HEK293 (cell line): Measurements from ENCODE around the gene OR6P1.

Experiments used
- CTCF ChIP-seq: fragments of 450-650 bp; formaldehyde crosslinking; IDR thresholded peaks from 2 replicates; pipeline ENCODE4 v1.5.1; 2016; ENCODE audit warnings: missing biosample characterization, missing genetic modification characterization
- ZSCAN16 ChIP-seq: fragments of 450-650 bp; formaldehyde crosslinking; IDR thresholded peaks from 2 replicates; pipeline ENCODE4 v1.5.1; 2016; ENCODE audit warnings: missing biosample characterization, missing genetic modification characterization
- TF ChIP-seq, protein P1 (sequence below): fragments of 450-650 bp; formaldehyde crosslinking; IDR thresholded peaks from 2 replicates; pipeline ENCODE4 v1.5.1; 2016; ENCODE audit warnings: missing biosample characterization, missing genetic modification characterization
- TF ChIP-seq, protein P2 (sequence below): sonication (generic); formaldehyde crosslinking; IDR thresholded peaks from 2 replicates; pipeline ENCODE4 v1.8.1; 2022; ENCODE audit warnings: mild to moderate bottlenecking, moderate library complexity, missing genetic modification reagents

DNA sequence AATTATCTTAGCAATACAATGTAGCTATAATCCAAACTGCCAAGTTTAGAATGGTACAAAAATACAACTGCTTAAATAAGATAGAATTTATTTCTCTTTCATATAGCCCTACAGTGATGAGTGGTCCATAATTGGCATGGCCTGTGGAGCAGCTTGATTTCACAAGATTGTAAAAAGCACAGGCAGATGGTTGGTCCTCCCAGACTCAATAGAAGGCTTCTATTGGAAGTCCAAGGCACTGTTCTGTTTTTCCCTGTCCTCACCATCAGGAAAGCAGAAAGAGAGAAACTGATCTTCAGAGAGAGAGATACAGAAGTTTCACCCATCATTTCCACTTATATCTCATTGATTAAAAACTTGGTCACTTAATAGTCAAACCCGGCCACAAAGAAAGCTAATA, 1.8 kb upstream of the OR6P1 start:
- TF ChIP-seq CTCF (tag by site-specific recombination): no peak
- TF ChIP-seq, protein P1, sequence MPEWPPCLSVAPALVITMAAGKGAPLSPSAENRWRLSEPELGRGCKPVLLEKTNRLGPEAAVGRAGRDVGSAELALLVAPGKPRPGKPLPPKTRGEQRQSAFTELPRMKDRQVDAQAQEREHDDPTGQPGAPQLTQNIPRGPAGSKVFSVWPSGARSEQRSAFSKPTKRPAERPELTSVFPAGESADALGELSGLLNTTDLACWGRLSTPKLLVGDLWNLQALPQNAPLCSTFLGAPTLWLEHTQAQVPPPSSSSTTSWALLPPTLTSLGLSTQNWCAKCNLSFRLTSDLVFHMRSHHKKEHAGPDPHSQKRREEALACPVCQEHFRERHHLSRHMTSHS (tag by site-specific recombination): no peak
- no peak for TF ChIP-seq ZSCAN16 (tag by site-specific recombination)
- TF ChIP-seq, protein P2, sequence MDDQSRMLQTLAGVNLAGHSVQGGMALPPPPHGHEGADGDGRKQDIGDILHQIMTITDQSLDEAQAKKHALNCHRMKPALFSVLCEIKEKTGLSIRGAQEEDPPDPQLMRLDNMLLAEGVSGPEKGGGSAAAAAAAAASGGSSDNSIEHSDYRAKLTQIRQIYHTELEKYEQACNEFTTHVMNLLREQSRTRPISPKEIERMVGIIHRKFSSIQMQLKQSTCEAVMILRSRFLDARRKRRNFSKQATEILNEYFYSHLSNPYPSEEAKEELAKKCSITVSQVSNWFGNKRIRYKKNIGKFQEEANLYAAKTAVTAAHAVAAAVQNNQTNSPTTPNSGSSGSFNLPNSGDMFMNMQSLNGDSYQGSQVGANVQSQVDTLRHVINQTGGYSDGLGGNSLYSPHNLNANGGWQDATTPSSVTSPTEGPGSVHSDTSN (CRISPR knock-in tag): no peak
